ENCODE results near the gene COL18A1. TPM values are rescaled to one million over a fixed set of nuclear protein-coding genes. Genes with fewer than 3 reads are reported as not detected.

COL18A1 gene
- total RNA-seq, 6 experiments from 2014 or later: 39.8 to 93.5 (median 86.8) TPM

DNA sequence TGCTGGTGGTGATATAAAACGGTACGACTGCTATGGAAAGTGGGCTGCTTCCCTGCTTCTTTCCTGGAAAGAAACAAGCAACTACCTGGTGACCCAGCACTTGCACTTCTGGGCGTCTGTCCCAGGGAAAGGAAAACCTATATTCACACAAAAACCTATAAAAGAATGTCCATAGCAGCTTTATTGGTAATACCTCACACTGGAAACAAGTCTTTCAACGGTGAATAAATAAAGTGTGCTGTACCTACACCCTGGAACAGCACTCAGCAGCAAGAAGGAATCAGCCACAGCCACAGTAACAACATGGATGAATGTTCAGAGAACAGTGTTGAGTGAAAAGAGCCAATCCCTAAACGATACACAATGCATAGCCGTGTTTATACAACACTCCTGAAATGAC is 117.4 kb downstream of the COL18A1 start:
- no peak for TF ChIP-seq CTCF (IDR thresholded peaks at IDR 0.05)
- H3K27ac Mint-ChIP-seq: no peak overlapping the region

DNA sequence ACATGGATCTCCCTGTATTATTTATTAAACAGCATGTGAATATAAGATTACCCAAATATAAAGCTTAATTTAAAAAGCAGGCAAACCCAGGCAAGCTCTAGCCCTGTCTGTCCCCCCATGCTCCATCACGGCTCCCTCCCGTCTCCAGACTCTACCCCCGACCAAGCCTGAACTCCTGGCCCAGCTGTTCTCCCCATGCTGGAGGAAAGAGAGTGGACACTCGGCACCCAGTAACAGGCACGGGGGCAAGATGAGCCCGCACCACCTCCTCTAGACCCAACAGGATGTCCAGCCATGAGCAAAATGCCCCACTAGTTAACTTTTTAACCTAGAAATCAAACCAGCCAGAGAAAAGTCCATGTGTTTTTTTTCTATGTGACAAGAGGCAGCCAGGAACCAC is 118.0 kb downstream of the COL18A1 start:
- H3K4me1 Mint-ChIP-seq (ENCODE audit: low read depth): peaks cover 7% of the 10 kb centered on the region; the same call in 1 of the 2 replicates
- no peak overlapping the region for H3K27ac Mint-ChIP-seq
- no peaks in the 10 kb centered on the region for H3K27me3 Mint-ChIP-seq (ENCODE audit: insufficient read depth)
- peaks cover 53% of the 10 kb centered on the region for H3K36me3 Mint-ChIP-seq (ENCODE audit: low read depth)
- DNase-seq: no peak
- no peak for TF ChIP-seq CTCF (IDR thresholded peaks at IDR 0.05)
- H3K9me3 Mint-ChIP-seq: peaks cover 38% of the 10 kb centered on the region
- no peak overlapping the region for H3K4me3 Mint-ChIP-seq

More for the DNA sequence above, 117.4 kb downstream of the COL18A1 start:
- H3K36me3 Mint-ChIP-seq (ENCODE audit: low read depth): peaks cover 57% of the 10 kb centered on the region
- H3K9me3 Mint-ChIP-seq: peaks cover 41% of the 10 kb centered on the region
- H3K4me1 Mint-ChIP-seq (ENCODE audit: low read depth): peaks cover 9% of the 10 kb centered on the region; the same call in 1 of the 2 replicates
- DNase-seq: no peak
- no peaks in the 10 kb centered on the region for H3K27me3 Mint-ChIP-seq (ENCODE audit: insufficient read depth)
- H3K4me3 Mint-ChIP-seq: no peak overlapping the region

DNA sequence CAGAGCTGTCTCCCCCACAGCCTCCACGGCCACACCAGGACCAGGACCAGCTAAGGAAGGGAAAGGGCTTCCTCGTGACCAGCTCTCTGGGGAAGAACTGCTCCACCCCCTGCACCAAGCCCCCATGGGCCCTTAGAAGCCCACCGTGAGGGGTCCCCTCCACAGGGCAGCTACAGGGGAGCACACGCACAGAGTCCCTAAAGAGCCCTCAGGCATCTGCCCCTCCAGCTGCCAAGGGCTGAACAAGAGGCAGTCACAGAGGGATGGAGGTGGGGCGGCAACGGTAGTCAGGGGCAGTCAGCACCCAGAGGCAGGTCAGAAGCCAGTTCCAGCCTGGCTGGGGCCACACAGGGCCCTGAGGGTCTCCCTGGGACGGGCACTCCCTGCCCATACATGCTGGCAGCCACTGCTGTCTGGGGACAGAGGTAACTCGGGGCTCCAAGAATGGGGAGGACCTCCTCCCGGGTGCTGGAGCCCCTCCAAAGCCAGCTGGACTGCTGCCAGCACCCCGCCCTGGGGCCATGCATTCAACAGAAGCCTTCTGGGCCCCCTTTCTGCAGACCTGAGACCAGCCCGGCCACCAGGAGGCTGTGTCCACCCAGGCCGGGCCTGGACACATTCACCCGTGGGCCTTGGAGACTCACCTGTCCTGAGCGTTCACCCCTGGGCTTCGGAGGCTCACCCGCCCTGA is 118.6 kb downstream of the COL18A1 start:
- TF ChIP-seq CTCF (IDR thresholded peaks at IDR 0.05): no peak
- Mint-ChIP-seq H3K9me3 (peaks cover 33% of the 10 kb centered on the region), H3K4me3 (no peak overlapping the region), H3K36me3 (ENCODE audit: low read depth) (peaks cover 48% of the 10 kb centered on the region), H3K4me1 (ENCODE audit: low read depth) (peaks cover under 1% of the 10 kb centered on the region; the same call in 1 of the 2 replicates), H3K27me3 (ENCODE audit: insufficient read depth) (no peaks in the 10 kb centered on the region), H3K27ac (no peak overlapping the region)
- DNase-seq: no peak

- peaks cover 21% of the 10 kb centered on the region for H3K9me3 Mint-ChIP-seq
These were observed 119.8 kb downstream of the COL18A1 start for GRCh38 chr21:45524756-45525152.

GRCh38 chr21:45525153-45525909 is 120.4 kb downstream of the COL18A1 start:
- no peak for TF ChIP-seq CTCF (IDR thresholded peaks at IDR 0.05)
- H3K9me3 Mint-ChIP-seq: peaks cover 15% of the 10 kb centered on the region
- H3K27me3 Mint-ChIP-seq (ENCODE audit: insufficient read depth): no peaks in the 10 kb centered on the region
- H3K36me3 Mint-ChIP-seq (ENCODE audit: low read depth): peaks cover 30% of the 10 kb centered on the region
- H3K27ac Mint-ChIP-seq: no peak overlapping the region
- DNase-seq: no peak
- no peaks in the 10 kb centered on the region for H3K4me1 Mint-ChIP-seq (ENCODE audit: low read depth)
- no peak overlapping the region for H3K4me3 Mint-ChIP-seq

More at GRCh38 chr21:45524756-45525152, 119.8 kb downstream of the COL18A1 start:
- DNase-seq: no peak
- Mint-ChIP-seq H3K4me3 (no peak overlapping the region), H3K4me1 (ENCODE audit: low read depth) (no peaks in the 10 kb centered on the region), H3K27me3 (ENCODE audit: insufficient read depth) (no peaks in the 10 kb centered on the region), H3K27ac (no peak overlapping the region), H3K36me3 (ENCODE audit: low read depth) (peaks cover 36% of the 10 kb centered on the region)
- TF ChIP-seq CTCF (IDR thresholded peaks at IDR 0.05): no peak
